ENCODE results near the gene MRPL39.

GRCh38 chr21:25607151-25608043 is at the start of gene MRPL39:
- TF ChIP-seq, protein P1, sequence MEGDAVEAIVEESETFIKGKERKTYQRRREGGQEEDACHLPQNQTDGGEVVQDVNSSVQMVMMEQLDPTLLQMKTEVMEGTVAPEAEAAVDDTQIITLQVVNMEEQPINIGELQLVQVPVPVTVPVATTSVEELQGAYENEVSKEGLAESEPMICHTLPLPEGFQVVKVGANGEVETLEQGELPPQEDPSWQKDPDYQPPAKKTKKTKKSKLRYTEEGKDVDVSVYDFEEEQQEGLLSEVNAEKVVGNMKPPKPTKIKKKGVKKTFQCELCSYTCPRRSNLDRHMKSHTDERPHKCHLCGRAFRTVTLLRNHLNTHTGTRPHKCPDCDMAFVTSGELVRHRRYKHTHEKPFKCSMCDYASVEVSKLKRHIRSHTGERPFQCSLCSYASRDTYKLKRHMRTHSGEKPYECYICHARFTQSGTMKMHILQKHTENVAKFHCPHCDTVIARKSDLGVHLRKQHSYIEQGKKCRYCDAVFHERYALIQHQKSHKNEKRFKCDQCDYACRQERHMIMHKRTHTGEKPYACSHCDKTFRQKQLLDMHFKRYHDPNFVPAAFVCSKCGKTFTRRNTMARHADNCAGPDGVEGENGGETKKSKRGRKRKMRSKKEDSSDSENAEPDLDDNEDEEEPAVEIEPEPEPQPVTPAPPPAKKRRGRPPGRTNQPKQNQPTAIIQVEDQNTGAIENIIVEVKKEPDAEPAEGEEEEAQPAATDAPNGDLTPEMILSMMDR (IDR thresholded peaks at IDR 0.05; ENCODE audit: low read depth, low read length, poor library complexity, severe bottlenecking): peak; percentile 72
- TF ChIP-seq EZH2phosphoT487 (IDR thresholded peaks at IDR 0.05; ENCODE audit: borderline replicate concordance, low read length): no peak
